GM18505 (cell line): ENCODE measurements around the gene HDGF.

Source experiments
- ATAC-seq: cut with Tn5 transposase; IDR thresholded peaks from one replicate; pipeline ENCODE4 v1.9.1; 2021; ENCODE audit not compliant: unreplicated experiment
- POLR2A ChIP-seq: IDR thresholded peaks from 4 replicates; pipeline ENCODE4 v1.6.1; 2011; ENCODE audit warnings: borderline replicate concordance; ENCODE audit not compliant: insufficient read depth, insufficient read length; ENCODE audit errors: extremely low read depth

Gene HDGF

DNA sequence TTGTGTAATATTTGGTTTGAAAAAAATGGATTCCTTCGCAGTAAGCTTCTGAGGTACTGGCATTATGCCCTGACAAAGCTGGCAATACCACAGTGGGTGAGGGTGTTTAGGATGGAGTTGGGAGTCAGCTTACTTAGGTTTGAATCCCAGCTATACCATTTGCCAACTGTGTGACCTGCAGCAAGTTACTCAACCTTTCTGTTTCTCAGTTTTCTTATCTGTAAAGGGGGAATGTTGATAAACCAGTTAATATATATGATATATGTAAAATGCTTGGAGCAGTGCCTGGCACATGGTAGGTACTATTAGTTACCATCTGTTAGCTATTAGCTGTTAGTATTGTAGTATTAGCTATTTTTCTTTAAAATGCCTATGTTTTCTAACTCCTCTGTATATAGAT lies 4.9 kb upstream of the HDGF start:
- ATAC-seq: no peak
- TF ChIP-seq POLR2A: no peak

DNA sequence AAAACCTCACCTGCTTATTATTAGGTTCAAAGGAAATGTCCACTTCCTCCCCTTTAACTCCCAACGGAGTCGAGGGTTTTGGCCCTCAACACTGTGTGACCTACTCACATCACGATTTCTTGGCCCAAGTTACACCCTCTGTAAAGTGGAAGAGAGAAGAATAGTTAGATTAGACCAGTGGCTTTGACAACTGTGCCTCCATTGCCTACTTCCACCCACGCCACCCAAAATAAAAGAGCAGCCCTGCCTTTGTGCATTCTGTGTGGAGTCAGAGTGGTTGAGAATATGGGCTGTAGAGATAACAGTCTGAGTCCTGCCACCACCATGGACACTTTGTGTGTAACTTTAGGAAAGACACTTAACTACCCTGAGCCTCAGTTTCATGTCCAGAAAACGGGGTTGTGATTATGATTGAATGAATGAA lies 4.1 kb upstream of the HDGF start:
- TF ChIP-seq POLR2A: no peak
- ATAC-seq: no peak

DNA sequence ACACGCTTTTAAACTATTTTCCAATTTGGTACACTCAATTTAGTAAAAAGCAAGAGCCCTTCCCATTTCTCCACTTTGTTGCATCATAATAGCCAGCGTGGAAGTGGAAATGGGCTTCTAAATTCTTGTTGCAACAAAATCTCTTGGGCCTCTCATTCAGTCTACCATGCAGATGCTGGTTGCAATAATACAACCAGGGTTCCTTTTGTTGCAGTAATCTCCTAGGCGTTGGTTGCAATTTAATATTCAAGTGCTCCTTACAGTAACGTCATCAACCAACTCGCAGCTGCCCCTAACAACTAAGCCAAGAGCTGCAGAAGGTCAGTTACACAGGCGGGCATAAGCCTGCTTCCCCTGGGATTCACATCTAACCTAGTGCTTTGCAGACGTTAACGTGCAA lies 2.7 kb upstream of the HDGF start:
- no peak for ATAC-seq
- TF ChIP-seq POLR2A: no peak

DNA sequence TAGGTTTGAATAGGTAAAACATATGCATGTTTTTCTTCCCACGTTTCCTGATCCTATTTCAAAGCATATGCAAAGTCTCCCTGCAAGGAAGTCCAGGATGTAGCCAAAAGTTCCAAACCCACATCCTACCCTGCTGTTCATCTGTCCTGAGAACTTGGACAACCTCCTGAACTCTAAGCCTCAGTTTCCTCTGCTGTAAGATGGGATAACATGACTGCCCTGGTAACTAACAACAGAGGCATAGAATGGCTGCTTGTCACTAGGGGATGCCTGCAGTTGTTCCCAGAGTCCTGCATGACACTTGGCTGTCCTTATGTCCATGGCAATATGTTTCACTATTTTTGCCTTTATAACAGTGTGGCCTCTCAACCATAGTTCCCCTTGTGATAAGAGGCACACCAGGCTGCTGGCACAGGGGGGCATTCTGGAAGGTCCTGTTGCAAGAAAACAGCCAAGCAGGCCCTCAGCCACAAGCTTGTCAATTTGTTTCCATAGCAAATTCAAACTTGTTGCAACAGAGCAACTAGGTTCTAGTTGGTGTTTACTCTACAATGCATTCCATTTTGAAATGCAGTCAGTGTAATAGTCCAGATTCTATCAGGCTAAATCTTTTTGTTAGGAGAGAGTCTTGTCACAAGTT lies 1.5 kb upstream of the HDGF start:
- TF ChIP-seq POLR2A: no peak
- ATAC-seq: no peak

GRCh38 chr1:156751757-156752481 lies 444 bp upstream of the HDGF start:
- ATAC-seq: peak; percentile 64
- peak; percentile 71 for TF ChIP-seq POLR2A

GRCh38 chr1:156750711-156751450 lies 594 bp downstream of the HDGF start:
- peak; percentile 10 for ATAC-seq
- no peak for TF ChIP-seq POLR2A

- no peak for TF ChIP-seq POLR2A
- ATAC-seq: no peak
These were observed 1.2 kb downstream of the HDGF start for GRCh38 chr1:156750191-156750672.

GRCh38 chr1:156749419-156750118 lies 1.9 kb downstream of the HDGF start:
- no peak for TF ChIP-seq POLR2A
- no peak for ATAC-seq

- ATAC-seq: no peak
- peak; percentile 45 for TF ChIP-seq POLR2A
These were observed 2.6 kb downstream of the HDGF start for GRCh38 chr1:156748670-156749418.

GRCh38 chr1:156747742-156748669 lies 3.5 kb downstream of the HDGF start:
- ATAC-seq: no peak
- TF ChIP-seq POLR2A: no peak

GRCh38 chr1:156746728-156747631 lies 4.5 kb downstream of the HDGF start:
- peak; percentile 39 for TF ChIP-seq POLR2A
- ATAC-seq: no peak
